ENCODE measurements around the gene ZNF785. TPM values are rescaled to one million over a fixed set of nuclear protein-coding genes. Genes with fewer than 3 reads are reported as not detected.
"Not testable (repeated sequence)": the region's sequence is repeated elsewhere in the genome, so short reads cannot be mapped to it uniquely, and the experiment has no call there.

Gene ZNF785
- total RNA-seq, 1 donor from 2014 or later, result 17.8 TPM

DNA sequence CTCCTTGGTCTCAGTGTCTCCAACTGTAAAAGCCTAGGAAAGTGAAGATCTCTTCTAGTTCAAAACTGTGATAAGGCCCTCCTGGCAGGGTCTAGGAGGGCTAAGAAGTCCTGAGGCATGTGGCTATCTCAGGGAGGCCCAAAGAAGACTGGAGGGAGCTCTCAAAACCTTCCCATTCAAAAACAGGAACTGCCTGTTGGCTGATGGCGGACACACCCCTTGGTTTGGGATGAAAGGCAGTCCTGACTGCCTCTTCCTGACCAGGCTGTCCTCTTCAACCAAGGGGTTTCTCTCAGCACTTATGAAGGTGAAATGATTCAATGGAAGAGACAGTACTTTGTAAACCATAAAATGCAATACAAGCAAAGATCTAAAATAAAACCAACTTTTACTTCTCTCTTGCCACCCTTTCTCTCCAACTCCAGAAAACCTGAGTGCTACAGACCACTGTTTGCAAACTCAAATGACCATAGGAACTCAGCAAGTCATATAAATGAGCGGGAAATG lies 32.1 kb downstream of the ZNF785 start:
- no peak for DNase-seq
- H3K9me3 Mint-ChIP-seq, result no peaks in the 10 kb centered on the region
- peak overlapping the region; percentile 46 for H3K4me3 Mint-ChIP-seq
- H3K4me1 Mint-ChIP-seq, result peaks cover 51% of the 10 kb centered on the region
- no peaks in the 10 kb centered on the region for H3K27me3 Mint-ChIP-seq
- intact Hi-C loops (cut with micrococcal nuclease), result no loop called here
- peak overlapping the region; percentile 92 for H3K27ac Mint-ChIP-seq
- H3K36me3 Mint-ChIP-seq (ENCODE audit: low read depth), result peaks cover 30% of the 10 kb centered on the region

DNA sequence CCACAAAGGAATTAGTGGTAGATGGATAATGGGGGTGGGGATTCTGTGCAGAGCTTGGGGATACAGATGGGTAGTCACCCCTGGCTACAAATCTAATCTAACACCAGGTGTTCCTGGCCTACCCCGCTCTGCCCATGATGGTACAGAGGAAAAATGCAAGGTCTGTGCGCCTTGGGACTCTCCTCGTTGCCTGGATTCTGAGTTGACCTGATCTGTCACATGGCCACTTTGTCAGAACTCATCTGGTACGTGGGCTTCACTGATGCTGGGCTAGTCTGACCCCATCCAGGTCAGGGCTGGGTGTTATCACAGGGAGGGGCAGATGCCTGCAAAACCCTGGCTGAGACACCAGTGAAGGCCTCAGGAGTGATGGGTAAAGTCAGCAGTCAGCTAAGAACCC lies 32.5 kb downstream of the ZNF785 start:
- intact Hi-C loops (cut with micrococcal nuclease), result no loop called here
- H3K36me3 Mint-ChIP-seq (ENCODE audit: low read depth), result peaks cover 30% of the 10 kb centered on the region
- H3K9me3 Mint-ChIP-seq, result no peaks in the 10 kb centered on the region
- H3K4me3 Mint-ChIP-seq, result peak overlapping the region; percentile 77
- peak overlapping the region; percentile 92 for H3K27ac Mint-ChIP-seq
- H3K4me1 Mint-ChIP-seq, result peaks cover 53% of the 10 kb centered on the region
- H3K27me3 Mint-ChIP-seq, result no peaks in the 10 kb centered on the region
- no peak for DNase-seq

DNA sequence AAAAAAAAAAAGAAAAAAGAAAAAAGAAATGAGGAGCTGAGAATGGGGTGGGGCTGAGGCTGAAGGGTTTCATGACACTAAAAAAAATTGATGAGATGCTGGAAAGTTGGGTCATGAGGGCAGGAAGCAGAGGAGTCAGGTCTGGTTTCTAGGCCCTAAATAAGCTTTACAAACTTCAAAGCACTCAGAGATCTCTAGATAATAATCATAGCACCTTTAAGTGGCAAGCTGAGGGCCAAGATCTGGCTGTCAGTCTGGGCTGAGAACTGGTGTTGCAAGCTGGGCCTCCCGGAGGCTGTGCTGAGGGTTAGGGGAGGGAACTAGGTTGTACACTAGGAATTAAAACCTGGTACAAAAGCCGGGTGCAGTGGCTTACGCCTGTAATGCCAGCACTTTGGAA lies 33.7 kb downstream of the ZNF785 start:
- Mint-ChIP-seq H3K36me3 (ENCODE audit: low read depth) (peaks cover 28% of the 10 kb centered on the region), H3K4me3 (peak overlapping the region; percentile 77), H3K27me3 (no peaks in the 10 kb centered on the region), H3K27ac (peak overlapping the region; percentile 92), H3K4me1 (peaks cover 51% of the 10 kb centered on the region), H3K9me3 (no peaks in the 10 kb centered on the region)
- DNase-seq, result peak; percentile 91
- intact Hi-C loops (cut with micrococcal nuclease), result loop anchor here (1.0 kb wide), 1 partner anchor 17 kb away; the partner anchor contains the start of gene ZNF747

DNA sequence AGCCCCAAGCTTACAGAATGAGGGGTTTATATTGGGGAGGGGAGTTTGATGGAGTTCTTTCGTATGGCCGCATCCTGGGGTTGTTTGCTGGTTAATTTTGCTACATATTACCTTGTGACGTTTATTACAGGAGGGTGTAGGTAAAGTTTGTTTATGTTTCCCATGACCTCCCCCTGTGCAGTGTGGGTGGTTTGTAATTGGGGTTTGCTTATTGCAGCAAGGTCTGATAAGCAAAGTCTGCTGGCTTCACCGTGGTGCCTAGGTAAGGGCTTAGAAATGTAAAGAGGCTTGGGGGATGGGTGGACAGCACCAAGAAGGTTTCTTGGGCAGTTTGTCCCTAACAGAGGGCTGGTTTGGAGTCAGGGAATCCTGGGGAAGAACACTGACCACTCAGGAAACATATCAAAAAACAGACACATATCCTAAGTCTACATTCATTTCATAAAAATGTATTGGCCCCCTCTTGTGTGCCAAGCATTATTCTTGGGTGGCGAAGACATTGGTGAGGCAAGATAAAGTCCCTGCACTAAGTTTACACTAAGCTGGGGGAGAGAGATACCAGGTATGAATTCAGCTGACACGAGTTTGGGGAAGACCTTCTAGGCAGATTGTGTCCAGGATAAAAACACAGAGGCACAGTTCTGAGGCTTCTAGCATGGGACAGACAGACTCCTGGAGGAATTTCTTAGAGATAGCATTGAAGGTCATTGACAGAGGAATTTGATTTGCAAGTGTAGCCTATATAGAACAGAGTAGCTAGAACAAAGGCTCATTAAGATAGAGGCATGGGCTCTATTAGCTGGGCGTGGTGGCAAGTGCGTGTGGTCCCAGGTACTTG lies 36.9 kb downstream of the ZNF785 start:
- intact Hi-C loops (cut with micrococcal nuclease), result no loop called here
- Mint-ChIP-seq H3K4me3 (no peak overlapping the region), H3K36me3 (ENCODE audit: low read depth) (peaks cover 14% of the 10 kb centered on the region), H3K4me1 (peaks cover 40% of the 10 kb centered on the region), H3K9me3 (no peaks in the 10 kb centered on the region), H3K27me3 (no peaks in the 10 kb centered on the region), H3K27ac (no peak overlapping the region)
- no peak for DNase-seq

DNA sequence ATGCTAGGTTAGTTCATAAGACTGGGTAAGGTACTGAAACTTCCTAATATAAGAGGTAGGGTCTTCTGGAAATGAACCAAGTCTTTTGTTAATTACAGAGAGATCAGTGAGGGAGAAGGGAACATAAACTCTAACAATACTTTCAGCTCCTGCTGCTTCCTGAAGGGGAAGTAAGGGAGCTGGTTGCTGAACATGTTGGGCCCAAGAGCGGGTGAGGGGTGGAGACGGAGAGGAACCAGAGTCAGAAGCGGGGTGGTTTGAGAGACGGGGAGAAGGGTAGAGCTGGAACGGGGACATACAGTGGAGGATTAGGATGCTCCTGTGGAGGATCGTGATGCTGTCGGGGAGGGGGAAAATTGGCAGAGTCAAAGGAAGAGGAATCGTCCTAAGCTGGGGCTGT lies 39.4 kb downstream of the ZNF785 start:
- H3K4me3 Mint-ChIP-seq, result no peak overlapping the region
- H3K9me3 Mint-ChIP-seq, result no peaks in the 10 kb centered on the region
- H3K36me3 Mint-ChIP-seq (ENCODE audit: low read depth), result no peaks in the 10 kb centered on the region
- peaks cover 16% of the 10 kb centered on the region for H3K4me1 Mint-ChIP-seq
- H3K27ac Mint-ChIP-seq, result no peak overlapping the region
- DNase-seq, result no peak
- intact Hi-C loops (cut with micrococcal nuclease), result no loop called here
- no peaks in the 10 kb centered on the region for H3K27me3 Mint-ChIP-seq

DNA sequence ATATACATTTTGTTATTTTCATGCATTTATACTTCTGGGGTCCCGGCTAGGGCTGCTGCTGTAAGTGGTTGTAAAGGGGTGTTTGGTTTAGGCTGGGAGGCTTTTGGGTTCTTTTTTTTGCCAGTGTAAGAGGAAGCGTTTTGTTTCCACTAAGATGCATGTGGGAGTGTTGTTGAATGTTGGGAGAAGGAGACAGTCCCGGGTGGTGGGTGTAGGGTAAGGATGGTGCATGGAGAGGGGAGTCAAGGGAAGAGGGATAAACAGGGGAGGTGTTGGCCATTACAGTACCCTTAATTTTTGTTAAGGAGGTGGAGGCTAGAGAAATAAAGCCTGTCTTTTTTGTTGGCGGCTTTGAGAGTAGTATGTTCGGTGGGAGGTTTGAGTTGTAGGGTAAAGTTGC lies 42.4 kb downstream of the ZNF785 start:
- intact Hi-C loops (cut with micrococcal nuclease), result no loop called here
- peaks cover 6% of the 10 kb centered on the region for H3K4me1 Mint-ChIP-seq
- no peaks in the 10 kb centered on the region for H3K27me3 Mint-ChIP-seq
- no peak overlapping the region for H3K4me3 Mint-ChIP-seq
- peaks cover 7% of the 10 kb centered on the region for H3K36me3 Mint-ChIP-seq (ENCODE audit: low read depth)
- H3K9me3 Mint-ChIP-seq, result no peaks in the 10 kb centered on the region
- H3K27ac Mint-ChIP-seq, result no peak overlapping the region
- DNase-seq, result no peak

DNA sequence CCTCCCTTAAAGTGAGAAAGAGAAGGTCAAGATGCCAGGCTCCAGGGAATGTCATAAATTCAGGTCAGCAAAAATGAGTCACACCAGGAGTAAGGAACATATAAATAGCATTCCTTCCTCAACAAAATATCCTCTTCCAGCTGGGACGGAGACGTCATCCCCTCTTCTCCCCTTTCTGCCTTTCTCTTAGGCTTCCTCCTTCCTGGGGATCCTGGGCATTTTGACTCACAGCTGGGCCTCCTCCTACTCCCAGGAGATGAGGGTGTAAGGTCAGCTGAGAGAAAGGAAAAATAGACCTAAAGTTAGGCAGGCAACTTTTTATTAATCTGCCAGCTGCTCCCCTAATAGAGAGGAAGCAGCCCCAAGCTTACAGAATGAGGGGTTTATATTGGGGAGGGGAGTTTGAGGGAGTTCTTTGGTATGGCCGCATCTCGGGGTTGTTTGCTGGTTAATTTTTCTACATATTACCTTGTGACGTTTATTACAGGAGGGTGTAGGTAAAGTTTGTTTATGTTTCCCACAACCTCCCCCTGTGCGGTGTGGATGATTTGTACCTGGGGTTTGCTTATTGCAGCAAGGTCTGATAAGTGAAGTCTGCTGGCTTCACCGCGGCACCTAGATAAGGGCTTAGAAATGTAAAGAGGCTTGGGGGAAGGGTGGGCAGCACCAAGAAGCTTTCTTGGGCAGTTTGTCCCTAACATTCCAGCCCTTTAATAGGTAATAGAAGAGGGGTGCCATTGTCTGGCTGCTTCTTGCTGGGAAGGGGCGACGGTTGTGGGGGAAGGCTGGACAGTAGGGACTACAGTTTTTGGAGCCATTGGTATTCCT lies 43.8 kb downstream of the ZNF785 start:
- no peak for DNase-seq
- Mint-ChIP-seq H3K9me3 (no peaks in the 10 kb centered on the region), H3K36me3 (ENCODE audit: low read depth) (peaks cover 12% of the 10 kb centered on the region), H3K4me1 (peaks cover 8% of the 10 kb centered on the region), H3K4me3 (no peak overlapping the region), H3K27me3 (no peaks in the 10 kb centered on the region), H3K27ac (no peak overlapping the region)
- intact Hi-C loops (cut with micrococcal nuclease), result no loop called here

DNA sequence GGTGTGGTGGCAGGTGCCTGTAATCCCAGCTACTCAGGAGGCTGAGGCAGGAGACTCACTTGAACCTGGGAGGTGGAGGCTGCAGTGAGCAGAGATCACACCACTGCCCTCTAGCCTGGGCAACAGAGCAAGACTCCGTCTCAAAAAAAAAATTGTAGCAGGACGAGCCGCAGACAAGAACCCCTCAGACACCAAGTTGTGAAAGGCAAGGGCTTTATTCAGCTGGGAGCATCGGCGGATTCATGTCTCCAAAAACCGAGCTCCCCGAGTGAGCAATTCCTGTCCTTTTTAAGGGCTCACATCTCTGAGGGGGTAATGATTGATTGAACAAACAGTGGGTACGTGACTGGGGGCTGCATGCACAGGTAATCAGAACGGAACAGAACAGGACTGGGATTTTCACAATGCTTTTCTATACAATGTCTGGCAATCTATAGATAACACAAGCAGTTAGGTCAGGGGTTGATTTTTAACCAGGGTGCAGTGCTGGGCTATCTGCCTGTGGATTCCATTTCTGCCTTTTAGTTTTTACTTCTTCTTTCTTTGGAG lies 44.5 kb downstream of the ZNF785 start:
- H3K4me1 Mint-ChIP-seq, result peaks cover 12% of the 10 kb centered on the region
- H3K27me3 Mint-ChIP-seq; H3K4me3 Mint-ChIP-seq; H3K27ac Mint-ChIP-seq; DNase-seq; H3K9me3 Mint-ChIP-seq; intact Hi-C loops (cut with micrococcal nuclease): not testable (repeated sequence)
- peaks cover 18% of the 10 kb centered on the region for H3K36me3 Mint-ChIP-seq (ENCODE audit: low read depth)

DNA sequence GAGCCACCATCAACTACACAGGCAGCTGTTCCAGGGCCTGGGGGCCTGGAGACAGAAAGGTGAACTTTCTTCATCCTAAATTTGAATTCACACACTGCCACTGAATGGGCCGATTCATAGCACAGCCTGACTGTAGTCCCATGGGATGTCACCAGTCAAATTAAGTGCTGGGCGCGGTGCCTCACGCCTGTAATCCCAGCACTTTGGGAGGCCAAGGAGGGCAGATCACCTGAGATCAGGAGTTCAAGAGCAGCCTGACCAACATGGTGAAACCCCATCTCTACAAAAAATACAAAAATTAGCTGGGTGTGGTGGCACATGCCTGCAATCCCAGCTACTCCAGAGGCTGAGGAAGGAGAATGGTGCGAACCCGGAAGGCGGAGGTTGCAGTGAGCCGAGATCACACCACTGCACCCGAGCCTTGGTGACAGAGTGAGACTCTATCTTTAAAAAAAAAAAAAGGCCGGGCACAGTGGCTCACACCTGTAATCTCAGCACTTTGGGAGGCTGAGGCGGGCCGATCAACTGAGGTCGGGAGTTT lies 45.4 kb downstream of the ZNF785 start:
- H3K4me3 Mint-ChIP-seq; DNase-seq; H3K27me3 Mint-ChIP-seq; intact Hi-C loops (cut with micrococcal nuclease); H3K27ac Mint-ChIP-seq; H3K9me3 Mint-ChIP-seq: not testable (repeated sequence)
- H3K4me1 Mint-ChIP-seq, result peaks cover 16% of the 10 kb centered on the region
- peaks cover 23% of the 10 kb centered on the region for H3K36me3 Mint-ChIP-seq (ENCODE audit: low read depth)

DNA sequence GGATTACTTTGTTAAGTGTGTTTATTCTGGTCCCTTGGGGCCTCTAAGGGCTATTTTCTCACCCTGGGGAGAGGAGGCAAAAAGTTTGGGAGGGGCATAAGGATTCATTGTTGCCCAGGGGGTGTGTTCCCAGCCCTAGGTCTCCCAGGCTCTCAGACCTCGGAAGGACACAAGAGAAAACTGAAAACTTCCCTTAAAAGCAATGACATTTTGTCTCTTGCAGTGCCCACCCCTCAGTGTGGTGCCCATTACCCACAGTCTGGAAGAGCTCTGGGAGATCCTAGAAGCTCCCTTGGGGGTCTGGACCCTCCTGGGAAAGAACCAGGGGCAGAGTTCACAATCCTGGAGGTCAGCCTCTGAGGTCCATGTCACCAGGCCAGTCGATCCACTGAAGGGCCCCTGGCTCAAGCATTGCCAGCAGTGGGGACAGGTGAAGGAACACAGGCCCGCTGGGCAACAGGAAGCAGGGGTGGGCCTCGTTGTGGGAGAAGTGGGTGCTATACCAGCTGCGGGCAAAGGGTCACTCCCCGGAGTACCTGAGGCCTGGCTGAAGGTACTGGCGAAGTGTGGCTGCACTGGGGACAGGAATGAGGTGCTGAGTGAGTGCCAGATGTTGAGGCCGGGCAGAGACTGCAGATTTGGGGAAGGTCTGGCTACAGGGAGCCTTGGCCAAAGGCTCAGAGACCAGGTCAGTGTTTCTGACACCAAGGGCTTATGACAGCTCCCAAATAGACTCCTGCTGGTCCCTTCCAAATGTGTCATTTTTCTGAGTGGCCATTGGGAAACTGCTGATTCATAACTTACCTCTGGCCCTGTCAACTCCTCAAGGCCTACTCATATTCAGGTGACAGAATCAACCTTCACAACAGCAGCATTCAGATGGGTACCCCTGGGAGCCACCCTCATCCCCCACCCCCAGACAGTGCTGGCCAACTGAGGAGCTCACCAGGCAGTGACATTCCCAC lies 46.2 kb downstream of the ZNF785 start:
- Mint-ChIP-seq H3K27me3 (no peaks in the 10 kb centered on the region), H3K4me3 (no peak overlapping the region), H3K36me3 (ENCODE audit: low read depth) (peaks cover 26% of the 10 kb centered on the region), H3K4me1 (peaks cover 18% of the 10 kb centered on the region), H3K9me3 (no peaks in the 10 kb centered on the region), H3K27ac (no peak overlapping the region)
- no peak for DNase-seq
- intact Hi-C loops (cut with micrococcal nuclease), result no loop called here

DNA sequence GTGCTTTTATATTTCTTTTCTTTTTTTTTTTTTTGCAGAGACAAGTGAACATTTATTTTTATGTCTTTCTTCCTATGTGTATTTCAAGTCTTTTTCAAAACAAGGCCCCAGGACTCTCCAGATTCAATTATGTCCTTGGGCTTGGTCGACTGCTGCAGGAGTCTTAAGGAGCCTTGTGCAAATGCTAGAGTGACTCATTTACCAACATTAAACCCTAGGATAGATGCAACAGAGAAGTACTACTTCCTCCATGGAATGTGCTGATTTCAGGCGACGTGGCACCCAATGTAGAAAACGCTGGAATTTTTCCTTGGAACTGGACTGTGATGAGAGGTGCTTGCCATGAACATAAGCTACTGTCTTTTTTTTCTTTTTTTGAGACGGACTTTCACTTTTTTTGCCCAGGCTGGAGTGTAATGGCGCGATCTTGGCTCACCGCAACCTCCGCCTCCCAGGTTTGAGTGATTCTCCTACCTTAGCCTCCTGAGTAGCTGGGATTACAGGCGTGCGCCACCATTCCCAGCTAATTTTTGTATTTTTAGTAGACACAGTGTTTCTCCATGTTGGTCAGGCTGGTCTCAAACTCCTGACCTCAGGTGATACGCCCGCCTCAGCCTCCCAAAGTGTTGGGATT lies 49.0 kb downstream of the ZNF785 start:
- not testable (repeated sequence) for H3K9me3 Mint-ChIP-seq
- H3K36me3 Mint-ChIP-seq (ENCODE audit: low read depth), result peaks cover 35% of the 10 kb centered on the region

DNA sequence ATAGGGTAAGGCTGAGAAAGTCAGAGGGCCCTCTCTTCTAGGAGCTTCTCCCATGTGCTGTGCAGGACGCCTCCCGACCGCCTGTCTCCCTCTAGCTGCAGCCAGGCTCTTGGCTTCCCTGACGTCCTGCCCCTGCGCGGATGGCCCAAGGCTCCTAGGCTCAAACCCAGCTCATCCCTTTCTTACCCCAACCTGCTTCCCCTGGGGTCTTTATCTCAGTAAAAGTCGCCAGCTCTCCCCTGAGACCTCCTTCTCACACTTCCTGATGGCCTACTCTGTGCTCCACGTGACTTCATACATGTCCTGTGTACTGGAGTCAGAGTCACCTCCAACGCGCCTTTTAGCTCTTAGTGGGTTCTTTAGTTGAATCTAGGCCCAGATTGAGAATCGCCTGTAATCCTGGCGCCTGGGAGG lies 49.7 kb downstream of the ZNF785 start:
- peak overlapping the region; percentile 97 for H3K27ac Mint-ChIP-seq
- peak; percentile 89 for DNase-seq
- H3K4me1 Mint-ChIP-seq, result peaks cover 23% of the 10 kb centered on the region
- H3K27me3 Mint-ChIP-seq, result no peaks in the 10 kb centered on the region
- H3K4me3 Mint-ChIP-seq, result peak overlapping the region; percentile 88
- intact Hi-C loops (cut with micrococcal nuclease), result loop anchor here (1.0 to 2.0 kb wide), 9 partner anchors 8 to 163 kb away; partner anchors contain the start of genes DCTPP1, FBRS, ITGAL and ZNF688
- H3K36me3 Mint-ChIP-seq (ENCODE audit: low read depth), result peaks cover 41% of the 10 kb centered on the region
- no peaks in the 10 kb centered on the region for H3K9me3 Mint-ChIP-seq

More for the DNA sequence above, 49.0 kb downstream of the ZNF785 start:
- H3K4me3 Mint-ChIP-seq, result peak overlapping the region; percentile 88
- H3K4me1 Mint-ChIP-seq, result peaks cover 22% of the 10 kb centered on the region
- H3K27me3 Mint-ChIP-seq; DNase-seq; intact Hi-C loops (cut with micrococcal nuclease): not testable (repeated sequence)
- peak overlapping the region; percentile 97 for H3K27ac Mint-ChIP-seq

All from activated CD4-positive, alpha-beta T cell treated with anti-CD3 and anti-CD28 coated beads, Interleukin-2, amount 10 ng/mL, durations not matched to agents 24 days and 14 days (primary cell).